ENCODE measurements around the gene NDFIP2. TPM values are rescaled to one million over a fixed set of nuclear protein-coding genes. Genes with fewer than 3 reads are reported as not detected.

The NDFIP2 gene
- total and polyA plus RNA-seq, 10 of the 15 experiments (the other 5 are each of a cell fraction or from before 2014, with no cell fraction given), result 17.9 to 57.2 (median 30.6) TPM

- TF ChIP-seq CUX1 (IDR thresholded peaks at IDR 0.05; ENCODE audit: insufficient replicate concordance, low read depth, low read length) (no peak), IRF4 (IDR thresholded peaks at IDR 0.05; ENCODE audit: low read depth, low read length) (no peak), SUZ12 (IDR thresholded peaks at IDR 0.05; ENCODE audit: unreplicated experiment) (no peak), GATAD2B (conservative IDR thresholded peaks at IDR 0.05; ENCODE audit: low read depth) (no peak)
Observed at GRCh38 chr13:79450110-79450509, 30.8 kb upstream of the NDFIP2 start (continued).

- DNase-seq (ENCODE audit: low read depth, low spot score) (peak; percentile 71), ATAC-seq (peak; percentile 100), FAIRE-seq (peak; percentile 66)
- Histone ChIP-seq H3K9me3 (replicated peaks; ENCODE audit: control insufficient read depth, insufficient read depth, low read length) (no peaks in the 10 kb centered on the region), H2AFZ (ENCODE audit: control insufficient read depth, low read depth, low read length) (peak overlapping the region; percentile 67), H4K20me1 (ENCODE audit: control insufficient read depth, insufficient read depth) (no peaks in the 10 kb centered on the region), H3K36me3 (ENCODE audit: control insufficient read depth in 2 of 2, insufficient read depth in 2 of 2, low read length in 1 of 2) (no peaks in the 10 kb centered on the region), H3K4me2 (ENCODE audit: control insufficient read depth, insufficient read depth) (peak overlapping the region; percentile 51; the same call in 1 of the 2 replicates), H3K27me3 (replicated peaks in 1 of 2; ENCODE audit: control insufficient read depth in 2 of 2, insufficient read depth in 2 of 2, low read length in 1 of 2) (no peaks in the 10 kb centered on the region), H3K4me1 (ENCODE audit: control insufficient read depth, insufficient read depth, low read length) (peaks cover 10% of the 10 kb centered on the region; the same call in 1 of the 2 replicates), H3K79me2 (ENCODE audit: control insufficient read depth, insufficient read depth, low read length) (no peaks in the 10 kb centered on the region), H3K27ac (ENCODE audit: control insufficient read depth, insufficient read depth) (no peak overlapping the region), H3K9ac (ENCODE audit: control insufficient read depth, insufficient read depth, low read length) (no peak overlapping the region), H3K4me3 (no peak overlapping the region)
- intact Hi-C loops (cut with micrococcal nuclease; ENCODE audit: unreplicated experiment), result loop anchor here (2.0 kb wide), 1 partner anchor 17 kb away; no protein-coding TSS in a partner anchor
- SMC1A ChIA-PET (ENCODE audit: uncharacterized antibody, unreplicated experiment), result interaction anchor here (0.7 to 2.8 kb wide), 11 partner anchors 14 to 949 kb away, joined by 3 to 19 read pairs (median 4); partner anchors contain the start of gene NDFIP2
- no TSS peak for BruUV-seq (replicated peaks)
- in situ Hi-C loops (cut with MboI), result no loop called here
- CTCF ChIA-PET, result interaction anchor here (1.0 to 1.5 kb wide), 5 partner anchors 9 to 88 kb away, joined by 3 to 4 read pairs (median 4); no protein-coding TSS in a partner anchor
- 2% methylated on average over 3 of the region's 3 CpGs for WGBS (ENCODE audit: insufficient coverage, insufficient replicate concordance, low lambda C conversion rate, missing lambda C conversion rate)
- POLR2A ChIA-PET, result interaction anchor here (0.6 to 1.1 kb wide), 5 partner anchors 27 to 46 kb away, joined by 3 to 4 read pairs (median 3); partner anchors contain the start of genes NDFIP2 and RBM26
- RAD21 ChIA-PET (ENCODE audit: unreplicated experiment), result interaction anchor here (0.8 to 2.6 kb wide), 11 partner anchors 23 to 92 kb away, joined by 3 to 19 read pairs (median 3); partner anchors contain the start of gene NDFIP2
- TF ChIP-seq SUZ12 (IDR thresholded peaks at IDR 0.05; ENCODE audit: unreplicated experiment) (no peak), BACH1 (IDR thresholded peaks at IDR 0.05; ENCODE audit: borderline replicate concordance) (peak; percentile 57; the same call in 1 of the 2 replicates), BCL3 (IDR thresholded peaks at IDR 0.05; ENCODE audit: borderline replicate concordance, insufficient read depth, low read depth, low read length, poor library complexity, severe bottlenecking) (no peak), JUNB (IDR thresholded peaks at IDR 0.05) (peak; percentile 56), NR2C1 (IDR thresholded peaks at IDR 0.05) (peak; percentile 72), JUND (IDR thresholded peaks at IDR 0.05; ENCODE audit: low read depth, low read length) (0 out of 2 replicates have a peak, but pooled peaks have one; percentile 27), RUNX3 (IDR thresholded peaks at IDR 0.05; ENCODE audit: low read length) (peak; percentile 89), RFX5 (IDR thresholded peaks at IDR 0.05; ENCODE audit: low read depth, low read length) (peak; percentile 89), RELB (IDR thresholded peaks at IDR 0.05; ENCODE audit: low read depth) (peak; percentile 70), CHD2 (IDR thresholded peaks at IDR 0.05; ENCODE audit: borderline replicate concordance, low read depth, low read length) (no peak)
Observed at GRCh38 chr13:79451500-79451962, 29.4 kb upstream of the NDFIP2 start.
